NOMO-1 treated with dmso at 0.1 percent for 144 hours (cell line): ENCODE data around the gene TAF11L12.
"Not testable (repeated sequence)": the region's sequence is repeated elsewhere in the genome, so short reads cannot be mapped to it uniquely, and the experiment has no call there.

Experiments
- DNase-seq: peaks from one replicate; lab custom pipeline; 2025; ENCODE audit not compliant: unreplicated experiment; lab: John Stamatoyannopoulos, UW

The TAF11L12 gene

GRCh38 chr5:17610092-17610491 lies at the start of gene TAF11L12:
Gene TAF11L12, plus strand, starts transcription at chr5:17610392.
- DNase-seq: not testable (repeated sequence)

- not testable (repeated sequence) for DNase-seq
Measured at GRCh38 chr5:17585658-17586057, 24.5 kb upstream of the TAF11L12 start, which contains the start of gene TAF11L7. Gene TAF11L7, minus strand, starts transcription at chr5:17585758.

- DNase-seq: not testable (repeated sequence)
Measured at GRCh38 chr5:17590860-17591259, 19.3 kb upstream of the TAF11L12 start, which contains the start of gene TAF11L8. Gene TAF11L8, minus strand, starts transcription at chr5:17590960.

- not testable (repeated sequence) for DNase-seq
Measured at GRCh38 chr5:17594255-17594654, 15.9 kb upstream of the TAF11L12 start, which contains the start of gene TAF11L9. Gene TAF11L9, minus strand, starts transcription at chr5:17594394.

- not testable (repeated sequence) for DNase-seq
Measured at GRCh38 chr5:17597728-17598127, 12.5 kb upstream of the TAF11L12 start, which contains the start of gene TAF11L10. Gene TAF11L10, minus strand, starts transcription at chr5:17597828.

GRCh38 chr5:17603880-17604279 lies 6.3 kb upstream of the TAF11L12 start, which contains the start of gene TAF11L11:
Gene TAF11L11, plus strand, starts transcription at chr5:17604183.
- DNase-seq: not testable (repeated sequence)

GRCh38 chr5:17604951-17605350 lies 5.2 kb upstream of the TAF11L12 start:
- DNase-seq: no peak

- DNase-seq: not testable (repeated sequence)
Measured at GRCh38 chr5:17607461-17607860, 2.7 kb upstream of the TAF11L12 start.

- DNase-seq: no peak
Measured at GRCh38 chr5:17614872-17615605, 4.8 kb downstream of the TAF11L12 start.

GRCh38 chr5:17619354-17619753 lies 9.2 kb downstream of the TAF11L12 start:
- DNase-seq: no peak

GRCh38 chr5:17620627-17621026 lies 10.4 kb downstream of the TAF11L12 start:
- no peak for DNase-seq

GRCh38 chr5:17625686-17626085 lies 15.5 kb downstream of the TAF11L12 start:
- DNase-seq: no peak

GRCh38 chr5:17631788-17632187 lies 21.6 kb downstream of the TAF11L12 start, which contains the start of gene TAF11L13:
Gene TAF11L13, plus strand, starts transcription at chr5:17632088.
- DNase-seq: not testable (repeated sequence)

GRCh38 chr5:17634160-17634559 lies 24.0 kb downstream of the TAF11L12 start, which contains the start of gene TAF11L14:
Gene TAF11L14, plus strand, starts transcription at chr5:17634460.
- DNase-seq: no peak

GRCh38 chr5:17649232-17649631 lies 39.0 kb downstream of the TAF11L12 start:
- not testable (repeated sequence) for DNase-seq

GRCh38 chr5:17655201-17655759 lies 45.1 kb downstream of the TAF11L12 start:
- not testable (repeated sequence) for DNase-seq

GRCh38 chr5:17655921-17656320 lies 45.7 kb downstream of the TAF11L12 start:
- DNase-seq: no peak
